ENCODE results near the gene TYK2. TPM values are rescaled to one million over a fixed set of nuclear protein-coding genes. Genes with fewer than 3 reads are reported as not detected.

Gene TYK2
- total and polyA plus RNA-seq, 2 of the 13 experiments (the other 11 are each of a cell fraction or from before 2014, with no cell fraction given): 38.8 to 60.1 TPM

- TF ChIP-seq ATF6 (CRISPR knock-in tag; conservative IDR thresholded peaks at IDR 0.05) (no peak; the same call in 1 of the 2 replicates), ZNF232 (CRISPR knock-in tag; IDR thresholded peaks at IDR 0.05; ENCODE audit: borderline replicate concordance) (peak; percentile 32; the same call in 1 of the 2 replicates), TOPORS (CRISPR knock-in tag; IDR thresholded peaks at IDR 0.05) (0 out of 2 replicates have a peak, but pooled peaks have one; percentile 6), RARA (CRISPR knock-in tag; IDR thresholded peaks at IDR 0.05) (0 out of 2 replicates have a peak, but pooled peaks have one; percentile 4), NR3C1 (CRISPR knock-in tag; IDR thresholded peaks at IDR 0.05) (no peak), TRIM24 (CRISPR knock-in tag; IDR thresholded peaks at IDR 0.05) (no peak), MED1 (CRISPR knock-in tag; IDR thresholded peaks at IDR 0.05) (peak; percentile 74), HIVEP1 (CRISPR knock-in tag; IDR thresholded peaks at IDR 0.05) (no peak; the same call in 1 of the 2 replicates), RAD51 (IDR thresholded peaks at IDR 0.05; ENCODE audit: borderline replicate concordance) (no peak), MLXIP (CRISPR knock-in tag; IDR thresholded peaks at IDR 0.05; ENCODE audit: borderline replicate concordance) (no peak; the same call in 1 of the 2 replicates)
- TF ChIP-seq, protein P1, sequence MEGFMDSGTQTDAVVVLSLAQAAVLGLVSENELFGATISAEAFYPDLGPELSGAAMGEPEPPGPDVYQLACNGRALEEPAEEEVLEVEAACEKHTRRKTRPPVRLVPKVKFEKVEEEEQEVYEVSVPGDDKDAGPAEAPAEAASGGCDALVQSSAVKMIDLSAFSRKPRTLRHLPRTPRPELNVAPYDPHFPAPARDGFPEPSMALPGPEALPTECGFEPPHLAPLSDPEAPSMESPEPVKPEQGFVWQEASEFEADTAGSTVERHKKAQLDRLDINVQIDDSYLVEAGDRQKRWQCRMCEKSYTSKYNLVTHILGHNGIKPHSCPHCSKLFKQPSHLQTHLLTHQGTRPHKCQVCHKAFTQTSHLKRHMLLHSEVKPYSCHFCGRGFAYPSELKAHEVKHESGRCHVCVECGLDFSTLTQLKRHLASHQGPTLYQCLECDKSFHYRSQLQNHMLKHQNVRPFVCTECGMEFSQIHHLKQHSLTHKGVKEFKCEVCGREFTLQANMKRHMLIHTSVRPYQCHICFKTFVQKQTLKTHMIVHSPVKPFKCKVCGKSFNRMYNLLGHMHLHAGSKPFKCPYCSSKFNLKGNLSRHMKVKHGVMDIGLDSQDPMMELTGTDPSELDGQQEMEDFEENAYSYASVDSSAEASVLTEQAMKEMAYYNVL (CRISPR knock-in tag; IDR thresholded peaks at IDR 0.05; ENCODE audit: borderline replicate concordance): no peak
- TF ChIP-seq, protein P2, sequence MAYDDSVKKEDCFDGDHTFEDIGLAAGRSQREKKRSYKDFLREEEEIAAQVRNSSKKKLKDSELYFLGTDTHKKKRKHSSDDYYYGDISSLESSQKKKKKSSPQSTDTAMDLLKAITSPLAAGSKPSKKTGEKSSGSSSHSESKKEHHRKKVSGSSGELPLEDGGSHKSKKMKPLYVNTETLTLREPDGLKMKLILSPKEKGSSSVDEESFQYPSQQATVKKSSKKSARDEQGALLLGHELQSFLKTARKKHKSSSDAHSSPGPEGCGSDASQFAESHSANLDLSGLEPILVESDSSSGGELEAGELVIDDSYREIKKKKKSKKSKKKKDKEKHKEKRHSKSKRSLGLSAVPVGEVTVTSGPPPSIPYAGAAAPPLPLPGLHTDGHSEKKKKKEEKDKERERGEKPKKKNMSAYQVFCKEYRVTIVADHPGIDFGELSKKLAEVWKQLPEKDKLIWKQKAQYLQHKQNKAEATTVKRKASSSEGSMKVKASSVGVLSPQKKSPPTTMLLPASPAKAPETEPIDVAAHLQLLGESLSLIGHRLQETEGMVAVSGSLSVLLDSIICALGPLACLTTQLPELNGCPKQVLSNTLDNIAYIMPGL (CRISPR knock-in tag; IDR thresholded peaks at IDR 0.05; ENCODE audit: borderline replicate concordance in 1 of 2, low read depth in 1 of 2): peak; percentile 70 to 88
- TF ChIP-seq, protein P3, sequence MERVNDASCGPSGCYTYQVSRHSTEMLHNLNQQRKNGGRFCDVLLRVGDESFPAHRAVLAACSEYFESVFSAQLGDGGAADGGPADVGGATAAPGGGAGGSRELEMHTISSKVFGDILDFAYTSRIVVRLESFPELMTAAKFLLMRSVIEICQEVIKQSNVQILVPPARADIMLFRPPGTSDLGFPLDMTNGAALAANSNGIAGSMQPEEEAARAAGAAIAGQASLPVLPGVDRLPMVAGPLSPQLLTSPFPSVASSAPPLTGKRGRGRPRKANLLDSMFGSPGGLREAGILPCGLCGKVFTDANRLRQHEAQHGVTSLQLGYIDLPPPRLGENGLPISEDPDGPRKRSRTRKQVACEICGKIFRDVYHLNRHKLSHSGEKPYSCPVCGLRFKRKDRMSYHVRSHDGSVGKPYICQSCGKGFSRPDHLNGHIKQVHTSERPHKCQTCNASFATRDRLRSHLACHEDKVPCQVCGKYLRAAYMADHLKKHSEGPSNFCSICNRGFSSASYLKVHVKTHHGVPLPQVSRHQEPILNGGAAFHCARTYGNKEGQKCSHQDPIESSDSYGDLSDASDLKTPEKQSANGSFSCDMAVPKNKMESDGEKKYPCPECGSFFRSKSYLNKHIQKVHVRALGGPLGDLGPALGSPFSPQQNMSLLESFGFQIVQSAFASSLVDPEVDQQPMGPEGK (CRISPR knock-in tag; IDR thresholded peaks at IDR 0.05): peak; percentile 79
Observed at GRCh38 chr19:10380313-10381102, at the start of gene TYK2 (continued).
